ENCODE results near the gene KIF16B. TPM values are rescaled to one million over a fixed set of nuclear protein-coding genes. Genes with fewer than 3 reads are reported as not detected.

KIF16B gene
- total and polyA plus RNA-seq, 4 experiments from 2014 or later: 3.2 to 12.0 (median 10.0) TPM

DNA sequence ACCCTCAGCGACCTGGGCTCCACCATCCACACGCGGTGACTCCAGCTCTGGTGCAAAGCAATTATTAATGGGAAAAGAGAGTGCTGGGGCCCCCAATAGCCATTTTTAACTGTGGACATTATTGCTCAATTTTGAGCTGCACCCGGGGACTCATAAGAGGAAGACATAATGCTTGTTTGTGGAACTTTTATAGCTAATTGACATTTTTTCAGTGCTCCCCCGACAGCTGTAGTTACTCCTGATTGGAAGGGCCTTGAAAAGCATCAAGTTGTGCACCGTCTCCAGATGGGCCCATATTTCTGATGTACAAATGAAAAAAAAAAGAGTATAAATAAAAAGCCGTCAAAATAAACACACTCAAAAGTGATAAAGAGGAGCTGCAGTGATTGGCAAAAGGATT is 327.0 kb downstream of the KIF16B start:
- no peaks in the 10 kb centered on the region for H3K27me3 Mint-ChIP-seq
- H3K27me3 ChIP-seq (ENCODE audit: insufficient read depth, low read length): no peaks in the 10 kb centered on the region
- peaks cover 0 to 4% (median 0%) of the 10 kb centered on the region in 8 donors for H3K9me3 Mint-ChIP-seq
- DNase-seq: no peak
- no peaks in the 10 kb centered on the region for H3K4me1 Mint-ChIP-seq
- H3K36me3 Mint-ChIP-seq: no peaks in the 10 kb centered on the region
- CTCF ChIA-PET (ENCODE audit: partially characterized antibody): no interaction called here
- H3K4me3 ChIP-seq (ENCODE audit: low read length in 2 of 2): no peak overlapping the region
- no peak overlapping the region for H3K4me3 Mint-ChIP-seq
- POLR2A ChIA-PET (ENCODE audit: partially characterized antibody): no interaction called here
- H3K27ac Mint-ChIP-seq: no peak overlapping the region
- no peaks in the 10 kb centered on the region for H3K4me1 ChIP-seq (ENCODE audit: insufficient read depth, low read length)
- intact Hi-C loops (cut with micrococcal nuclease): no loop called here
- no peaks in the 10 kb centered on the region for H3K9me3 ChIP-seq (ENCODE audit: control insufficient read depth in 1 of 2, low read length in 2 of 2)
- no peak overlapping the region for H3K27ac ChIP-seq (ENCODE audit: low read depth, low read length)
- H3K36me3 ChIP-seq (ENCODE audit: insufficient read depth, low read length): no peaks in the 10 kb centered on the region

DNA sequence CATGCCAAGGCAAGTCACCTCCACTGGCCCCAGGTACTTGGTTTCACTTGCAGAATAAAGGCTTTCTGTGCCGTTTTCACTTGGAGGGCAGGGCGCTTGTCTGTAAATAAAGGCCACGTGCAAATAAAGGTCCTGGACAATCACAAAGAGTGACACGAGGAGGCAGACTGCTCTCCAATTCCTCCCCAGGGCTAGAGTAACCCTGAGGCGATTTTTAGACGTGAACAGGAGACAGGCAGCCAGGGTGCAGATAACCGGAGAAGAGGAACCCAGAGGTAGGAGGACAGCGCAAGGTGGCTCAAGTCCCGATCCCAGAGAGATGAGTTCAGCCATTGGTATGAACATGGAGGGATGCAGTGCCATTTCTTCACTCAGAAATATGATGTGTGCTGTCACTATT is 327.4 kb downstream of the KIF16B start:
- Mint-ChIP-seq H3K4me3 (no peak overlapping the region), H3K9me3 (peaks cover 0 to 4% (median 0%) of the 10 kb centered on the region in 8 donors), H3K27me3 (no peaks in the 10 kb centered on the region), H3K36me3 (no peaks in the 10 kb centered on the region), H3K4me1 (no peaks in the 10 kb centered on the region), H3K27ac (no peak overlapping the region)
- intact Hi-C loops (cut with micrococcal nuclease): no loop called here
- H3K27ac ChIP-seq (ENCODE audit: low read depth, low read length): no peak overlapping the region
- CTCF ChIA-PET (ENCODE audit: partially characterized antibody): no interaction called here
- no peak for DNase-seq
- POLR2A ChIA-PET (ENCODE audit: partially characterized antibody): no interaction called here
- H3K4me3 ChIP-seq (ENCODE audit: low read length in 2 of 2): no peak overlapping the region
- no peaks in the 10 kb centered on the region for H3K4me1 ChIP-seq (ENCODE audit: insufficient read depth, low read length)
- no peaks in the 10 kb centered on the region for H3K27me3 ChIP-seq (ENCODE audit: insufficient read depth, low read length)
- no peaks in the 10 kb centered on the region for H3K36me3 ChIP-seq (ENCODE audit: insufficient read depth, low read length)
- H3K9me3 ChIP-seq (ENCODE audit: control insufficient read depth in 1 of 2, low read length in 2 of 2): no peaks in the 10 kb centered on the region

DNA sequence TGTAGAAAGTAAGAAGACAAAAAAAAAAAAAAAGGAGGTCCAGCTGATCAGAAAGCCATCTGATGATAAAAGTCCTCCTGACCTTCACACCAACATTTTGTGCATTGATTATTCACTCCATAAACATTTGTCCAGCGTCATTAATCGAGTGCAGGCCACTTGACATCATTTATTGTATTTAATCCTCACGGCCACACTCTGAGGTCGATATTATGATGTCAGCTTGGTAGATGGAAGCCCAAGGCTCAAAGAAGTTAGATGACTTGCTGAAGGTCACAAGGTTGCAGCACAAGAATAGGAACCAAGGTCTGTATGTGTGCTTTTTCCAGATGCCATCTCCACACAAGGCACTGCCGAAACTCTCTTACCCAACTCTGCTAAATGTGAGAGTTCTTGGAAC is 328.4 kb downstream of the KIF16B start:
- POLR2A ChIA-PET (ENCODE audit: partially characterized antibody): no interaction called here
- CTCF ChIA-PET (ENCODE audit: partially characterized antibody): no interaction called here

DNA sequence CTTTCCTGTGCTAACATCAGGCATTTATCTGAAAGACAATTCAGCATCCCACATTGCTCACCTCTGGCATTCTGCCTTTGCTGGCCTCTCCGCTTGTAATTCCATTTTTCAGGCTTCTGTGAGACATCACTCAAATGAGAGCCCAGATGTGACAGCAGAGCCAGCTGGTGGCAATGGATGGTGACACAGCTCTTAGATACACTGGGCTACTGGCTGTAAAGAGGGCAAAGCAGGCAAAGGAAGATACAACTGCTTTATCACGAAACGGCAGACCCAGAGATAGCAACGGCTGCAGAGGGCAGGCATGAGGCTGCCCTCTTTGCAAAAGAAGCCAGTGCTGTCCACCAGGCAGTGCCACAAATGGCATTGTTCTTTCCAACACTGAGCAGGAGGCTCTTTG is 329.8 kb downstream of the KIF16B start:
- Mint-ChIP-seq H3K27ac (no peak overlapping the region), H3K4me1 (no peaks in the 10 kb centered on the region), H3K9me3 (peaks cover 0 to 6% (median under 1%) of the 10 kb centered on the region in 8 donors), H3K27me3 (no peaks in the 10 kb centered on the region), H3K4me3 (no peak overlapping the region), H3K36me3 (no peaks in the 10 kb centered on the region)
- H3K4me3 ChIP-seq (ENCODE audit: low read length in 2 of 2): no peak overlapping the region
- POLR2A ChIA-PET (ENCODE audit: partially characterized antibody): no interaction called here
- H3K9me3 ChIP-seq (ENCODE audit: control insufficient read depth in 1 of 2, low read length in 2 of 2): no peaks in the 10 kb centered on the region
- CTCF ChIA-PET (ENCODE audit: partially characterized antibody): no interaction called here
- DNase-seq: no peak
- H3K36me3 ChIP-seq (ENCODE audit: insufficient read depth, low read length): no peaks in the 10 kb centered on the region
- intact Hi-C loops (cut with micrococcal nuclease): no loop called here
- no peaks in the 10 kb centered on the region for H3K27me3 ChIP-seq (ENCODE audit: insufficient read depth, low read length)
- no peaks in the 10 kb centered on the region for H3K4me1 ChIP-seq (ENCODE audit: insufficient read depth, low read length)
- no peak overlapping the region for H3K27ac ChIP-seq (ENCODE audit: low read depth, low read length)

More for the DNA sequence above, 328.4 kb downstream of the KIF16B start:
- Mint-ChIP-seq H3K27ac (no peak overlapping the region), H3K4me1 (no peaks in the 10 kb centered on the region), H3K36me3 (no peaks in the 10 kb centered on the region), H3K4me3 (no peak overlapping the region), H3K9me3 (peaks cover 0 to 4% (median 0%) of the 10 kb centered on the region in 8 donors), H3K27me3 (no peaks in the 10 kb centered on the region)
- Histone ChIP-seq H3K36me3 (ENCODE audit: insufficient read depth, low read length) (no peaks in the 10 kb centered on the region), H3K27ac (ENCODE audit: low read depth, low read length) (no peak overlapping the region), H3K4me3 (ENCODE audit: low read length in 2 of 2) (no peak overlapping the region), H3K4me1 (ENCODE audit: insufficient read depth, low read length) (no peaks in the 10 kb centered on the region), H3K27me3 (ENCODE audit: insufficient read depth, low read length) (no peaks in the 10 kb centered on the region), H3K9me3 (ENCODE audit: control insufficient read depth in 1 of 2, low read length in 2 of 2) (no peaks in the 10 kb centered on the region)
- DNase-seq: no peak
- intact Hi-C loops (cut with micrococcal nuclease): no loop called here

DNA sequence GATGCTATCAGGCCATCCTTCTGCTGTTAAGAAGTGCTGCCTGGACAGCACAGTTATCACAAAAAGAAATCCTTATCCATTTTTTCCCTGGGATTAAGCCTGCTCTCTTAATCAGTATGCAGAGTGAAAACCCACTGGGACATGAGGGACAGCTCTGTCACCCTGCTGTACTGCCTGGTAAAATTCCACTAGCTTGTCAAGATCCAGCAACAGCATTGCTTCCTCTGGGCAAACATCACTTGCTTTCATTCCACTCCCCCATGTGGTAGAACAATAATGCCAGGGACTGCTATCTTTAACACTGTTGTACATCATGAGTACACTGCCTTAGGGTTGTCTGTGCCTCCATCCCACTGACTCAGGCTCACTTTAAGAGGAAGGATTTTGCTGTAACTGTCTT is 331.3 kb downstream of the KIF16B start:
- H3K9me3 ChIP-seq (ENCODE audit: control insufficient read depth in 1 of 2, low read length in 2 of 2): no peaks in the 10 kb centered on the region
- Mint-ChIP-seq H3K36me3 (no peaks in the 10 kb centered on the region), H3K9me3 (peaks cover 0 to 16% (median 9%) of the 10 kb centered on the region in 8 donors), H3K4me1 (no peaks in the 10 kb centered on the region), H3K4me3 (no peak overlapping the region), H3K27me3 (no peaks in the 10 kb centered on the region), H3K27ac (no peak overlapping the region)
- POLR2A ChIA-PET (ENCODE audit: partially characterized antibody): no interaction called here
- no peak overlapping the region for H3K4me3 ChIP-seq (ENCODE audit: low read length in 2 of 2)
- H3K4me1 ChIP-seq (ENCODE audit: insufficient read depth, low read length): no peaks in the 10 kb centered on the region
- CTCF ChIA-PET (ENCODE audit: partially characterized antibody): no interaction called here
- no peaks in the 10 kb centered on the region for H3K36me3 ChIP-seq (ENCODE audit: insufficient read depth, low read length)
- no peak overlapping the region for H3K27ac ChIP-seq (ENCODE audit: low read depth, low read length)
- intact Hi-C loops (cut with micrococcal nuclease): no loop called here
- H3K27me3 ChIP-seq (ENCODE audit: insufficient read depth, low read length): no peaks in the 10 kb centered on the region
- DNase-seq: no peak

DNA sequence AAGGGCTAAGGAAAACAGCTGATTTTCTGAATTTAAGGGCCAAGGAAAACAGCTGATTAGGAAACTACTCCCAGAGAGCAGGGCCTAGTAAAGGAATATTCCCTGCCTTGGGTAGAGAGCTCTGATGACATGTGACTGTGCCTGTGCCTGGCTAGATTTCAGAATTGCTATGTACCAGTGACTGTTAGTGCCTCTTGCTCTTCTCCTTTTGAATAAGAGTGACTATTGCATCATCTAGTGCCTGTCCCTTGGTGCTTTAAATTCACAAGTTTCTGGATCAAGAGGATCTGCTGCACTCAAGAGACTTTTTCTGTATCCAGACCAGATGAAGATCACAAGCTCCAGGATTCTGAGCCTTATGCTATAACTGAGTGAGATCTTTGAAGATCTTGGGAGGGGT is 332.9 kb downstream of the KIF16B start:
- Histone ChIP-seq H3K36me3 (ENCODE audit: insufficient read depth, low read length) (no peaks in the 10 kb centered on the region), H3K4me1 (ENCODE audit: insufficient read depth, low read length) (no peaks in the 10 kb centered on the region), H3K9me3 (ENCODE audit: control insufficient read depth in 1 of 2, low read length in 2 of 2) (no peaks in the 10 kb centered on the region), H3K27ac (ENCODE audit: low read depth, low read length) (no peak overlapping the region), H3K4me3 (ENCODE audit: low read length in 2 of 2) (no peak overlapping the region), H3K27me3 (ENCODE audit: insufficient read depth, low read length) (no peaks in the 10 kb centered on the region)
- Mint-ChIP-seq H3K27ac (no peak overlapping the region), H3K4me1 (no peaks in the 10 kb centered on the region), H3K27me3 (no peaks in the 10 kb centered on the region), H3K36me3 (no peaks in the 10 kb centered on the region), H3K4me3 (no peak overlapping the region), H3K9me3 (peaks cover 0 to 18% (median 10%) of the 10 kb centered on the region in 8 donors)
- DNase-seq: no peak
- CTCF ChIA-PET (ENCODE audit: partially characterized antibody): no interaction called here
- POLR2A ChIA-PET (ENCODE audit: partially characterized antibody): no interaction called here
- intact Hi-C loops (cut with micrococcal nuclease): no loop called here

DNA sequence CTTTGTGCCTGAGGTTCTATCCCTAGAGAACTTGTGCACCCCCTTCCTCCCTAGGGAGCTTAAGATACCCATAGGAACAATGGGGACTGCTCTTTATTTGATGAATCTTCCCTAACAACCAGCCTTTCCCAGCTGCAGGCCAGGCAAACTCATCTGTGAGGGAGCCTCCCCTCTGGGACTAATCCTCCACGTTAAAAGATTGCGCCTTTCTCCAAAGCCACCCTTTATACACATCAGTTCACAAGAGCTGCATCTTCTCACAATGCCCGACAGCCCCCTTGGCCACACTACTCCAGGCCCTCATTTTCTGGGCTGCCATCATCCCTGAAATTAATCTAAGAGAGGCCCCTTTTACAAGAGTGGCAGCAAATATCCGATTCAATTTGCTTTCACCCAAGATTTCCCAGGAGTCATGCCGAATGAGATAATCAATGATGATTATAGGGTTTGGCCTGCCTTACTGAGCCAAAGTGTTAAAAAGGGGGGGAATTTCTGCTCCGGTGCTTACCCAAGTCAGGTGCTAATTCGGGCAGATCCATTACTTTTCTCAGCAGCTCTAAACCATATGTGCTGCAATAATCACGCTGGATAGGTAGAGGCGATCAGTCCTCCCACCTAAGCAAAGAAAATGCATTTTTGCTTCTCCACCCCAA is 336.5 kb downstream of the KIF16B start:
- H3K27ac Mint-ChIP-seq: no peak overlapping the region
- H3K36me3 Mint-ChIP-seq: no peaks in the 10 kb centered on the region
- no peaks in the 10 kb centered on the region for H3K4me1 ChIP-seq (ENCODE audit: insufficient read depth, low read length)
- H3K27me3 Mint-ChIP-seq: no peaks in the 10 kb centered on the region
- H3K36me3 ChIP-seq (ENCODE audit: insufficient read depth, low read length): no peaks in the 10 kb centered on the region
- H3K27ac ChIP-seq (ENCODE audit: low read depth, low read length): no peak overlapping the region
- no peak overlapping the region for H3K4me3 ChIP-seq (ENCODE audit: low read length in 2 of 2)
- H3K9me3 Mint-ChIP-seq: peaks cover 0 to 18% (median 10%) of the 10 kb centered on the region in 8 donors
- no peaks in the 10 kb centered on the region for H3K27me3 ChIP-seq (ENCODE audit: insufficient read depth, low read length)
- no peak for DNase-seq
- intact Hi-C loops (cut with micrococcal nuclease): no loop called here
- ChIA-PET CTCF (ENCODE audit: partially characterized antibody) (no interaction called here), POLR2A (ENCODE audit: partially characterized antibody) (no interaction called here)
- no peaks in the 10 kb centered on the region for H3K9me3 ChIP-seq (ENCODE audit: control insufficient read depth in 1 of 2, low read length in 2 of 2)
- no peak overlapping the region for H3K4me3 Mint-ChIP-seq
- no peaks in the 10 kb centered on the region for H3K4me1 Mint-ChIP-seq

DNA sequence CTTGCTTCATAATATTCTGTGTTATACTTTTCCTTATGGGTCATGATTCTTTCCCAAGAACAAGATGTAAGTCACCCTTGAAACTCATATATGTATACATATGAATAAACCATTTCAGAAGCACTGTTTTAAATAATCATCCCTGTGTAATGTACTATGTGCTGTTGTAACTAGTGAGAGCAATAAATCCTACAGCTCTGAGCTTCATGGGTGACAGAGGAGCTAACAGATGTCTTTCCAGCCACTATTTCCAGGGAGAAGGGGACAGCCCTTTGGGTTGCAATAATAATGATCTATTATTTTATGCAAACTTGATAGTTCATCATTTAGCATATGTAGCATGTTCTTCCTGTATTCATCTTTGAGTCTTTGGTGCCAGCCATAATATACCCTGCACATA is 342.8 kb downstream of the KIF16B start:
- Mint-ChIP-seq H3K36me3 (no peaks in the 10 kb centered on the region), H3K9me3 (peaks cover 0 to 8% (median 1%) of the 10 kb centered on the region in 8 donors), H3K4me1 (no peaks in the 10 kb centered on the region), H3K27me3 (no peaks in the 10 kb centered on the region), H3K27ac (no peak overlapping the region), H3K4me3 (no peak overlapping the region)
- Histone ChIP-seq H3K4me1 (ENCODE audit: insufficient read depth, low read length) (no peaks in the 10 kb centered on the region), H3K9me3 (ENCODE audit: control insufficient read depth in 1 of 2, low read length in 2 of 2) (no peaks in the 10 kb centered on the region), H3K27ac (ENCODE audit: low read depth, low read length) (no peak overlapping the region), H3K36me3 (ENCODE audit: insufficient read depth, low read length) (no peaks in the 10 kb centered on the region), H3K27me3 (ENCODE audit: insufficient read depth, low read length) (no peaks in the 10 kb centered on the region), H3K4me3 (ENCODE audit: low read length in 2 of 2) (no peak overlapping the region)
- CTCF ChIA-PET (ENCODE audit: partially characterized antibody): interaction anchor here (1.6 kb wide), 1 partner anchor 9 kb away, joined by 3 read pairs; no protein-coding TSS in a partner anchor
- no peak for DNase-seq
- POLR2A ChIA-PET (ENCODE audit: partially characterized antibody): no interaction called here
- intact Hi-C loops (cut with micrococcal nuclease): no loop called here
